Activated B cell treated with CpG ODN at 0.5 μM for 24 hours (primary cell): Measurements from ENCODE around the gene GCK. TPM values are rescaled to one million over a fixed set of nuclear protein-coding genes. Genes with fewer than 3 reads are reported as not detected.

ENCODE experiments used
- ATAC-seq: fragments of 200-7000 bp; cut with Tn5 transposase; one replicate; pipeline ENCODE4 v1.10.0; 2021; ENCODE audit warnings: low read depth, mild to moderate bottlenecking, moderate library complexity
- CTCF ChIA-PET: fragments of 350-600 bp; sonication (Branson Sonifier 250); formaldehyde crosslinking; loops from one replicate; lab custom pipeline; 2021; ENCODE audit warnings: antibody characterized with exemption; lab: Charles Lee
- POLR2A ChIA-PET: fragments of 350-600 bp; sonication (Branson Sonifier 250); formaldehyde crosslinking; loops from one replicate; lab custom pipeline; 2021; ENCODE audit warnings: antibody characterized with exemption; lab: Charles Lee
- DNase-seq: peaks from one replicate; pipeline ENCODE4 v3.0.0; 2022
- H3K27ac Mint-ChIP-seq: one replicate; pipeline ENCODE4 v1.8.0; 2020; ENCODE audit warnings: mixed read lengths
- H3K27me3 Mint-ChIP-seq: one replicate; pipeline ENCODE4 v1.8.0; 2021; ENCODE audit warnings: mixed read lengths
- H3K36me3 Mint-ChIP-seq: one replicate; pipeline ENCODE4 v1.8.0; 2021; ENCODE audit warnings: low read depth, mixed read lengths
- H3K4me1 Mint-ChIP-seq: one replicate; pipeline ENCODE4 v1.8.0; 2021; ENCODE audit warnings: mixed read lengths
- H3K4me3 Mint-ChIP-seq: one replicate; pipeline ENCODE4 v1.8.0; 2020; ENCODE audit warnings: mild to moderate bottlenecking, mixed read lengths
- H3K9me3 Mint-ChIP-seq: one replicate; pipeline ENCODE4 v1.8.0; 2020; ENCODE audit warnings: mixed read lengths
- intact Hi-C: fragments of 100-400 bp; cut with micrococcal nuclease; formaldehyde crosslinking; loops from one replicate; pipeline ENCODE4 v1.15.1; 2024
- total RNA-seq: library from RNA; stranded (reverse); gene quantifications from 2 replicates; pipeline ENCODE4 v1.2.3, GENCODE V29; 2022
- TF ChIP-seq, protein P1 (sequence below): fragments of 200-600 bp; IDR thresholded peaks from one replicate; pipeline ENCODE4 v1.8.0; 2022; ENCODE audit warnings: antibody characterized with exemption, mild to moderate bottlenecking

The GCK gene
- 0.13 and 0.44 TPM in 2 replicates for total RNA-seq

DNA sequence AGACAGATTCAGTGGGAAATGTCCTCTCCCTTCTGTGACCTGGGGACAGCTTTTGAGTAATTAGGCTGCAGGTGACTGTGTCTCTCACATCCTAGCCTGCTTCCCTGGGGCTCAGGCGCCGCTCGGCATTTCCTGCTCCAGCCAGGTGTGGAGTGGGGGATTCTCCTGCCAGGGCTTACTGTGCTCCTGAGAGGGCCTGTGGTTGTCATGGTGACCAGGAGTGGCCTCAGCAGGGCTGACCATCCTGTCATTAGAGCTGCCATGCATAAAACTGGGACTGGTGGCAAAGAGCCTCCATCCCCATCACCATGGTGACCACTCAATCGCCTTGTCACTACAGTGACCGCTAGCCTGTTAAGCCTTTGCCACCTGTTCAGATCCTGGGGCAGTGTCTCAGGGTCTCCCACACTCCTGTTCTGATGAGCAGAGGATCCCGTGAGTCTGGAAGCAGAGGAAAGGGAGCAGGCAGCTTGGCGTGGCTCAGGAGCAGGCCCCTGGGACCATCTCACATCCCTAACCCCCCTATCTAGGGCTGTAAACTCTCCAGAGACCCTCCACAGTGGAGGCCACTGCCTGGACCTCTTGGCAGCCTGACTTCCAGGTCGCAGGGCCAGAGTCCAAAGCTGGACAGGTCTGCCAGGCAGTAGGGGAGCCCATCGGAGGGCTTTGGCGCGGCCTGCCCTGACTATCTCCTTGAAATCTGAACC is at the start of gene GCK:
Gene GCK, minus strand, starts transcription at position 154 of the 707 bp plus-strand sequence. CDS start 486 bp downstream, outside the sequence.
- ChIA-PET CTCF (no interaction called here), POLR2A (no interaction called here)
- Mint-ChIP-seq H3K36me3 (no peaks in the 10 kb centered on the region), H3K27ac (no peak within 1 kb of the TSS), H3K4me3 (no peak within 1 kb of the TSS), H3K9me3 (no peaks in the 10 kb centered on the region), H3K4me1 (no peaks in the 10 kb centered on the region), H3K27me3 (peaks cover 5% of the 10 kb centered on the region)
- DNase-seq (no peak), ATAC-seq (no peak)
- TF ChIP-seq, protein P1, sequence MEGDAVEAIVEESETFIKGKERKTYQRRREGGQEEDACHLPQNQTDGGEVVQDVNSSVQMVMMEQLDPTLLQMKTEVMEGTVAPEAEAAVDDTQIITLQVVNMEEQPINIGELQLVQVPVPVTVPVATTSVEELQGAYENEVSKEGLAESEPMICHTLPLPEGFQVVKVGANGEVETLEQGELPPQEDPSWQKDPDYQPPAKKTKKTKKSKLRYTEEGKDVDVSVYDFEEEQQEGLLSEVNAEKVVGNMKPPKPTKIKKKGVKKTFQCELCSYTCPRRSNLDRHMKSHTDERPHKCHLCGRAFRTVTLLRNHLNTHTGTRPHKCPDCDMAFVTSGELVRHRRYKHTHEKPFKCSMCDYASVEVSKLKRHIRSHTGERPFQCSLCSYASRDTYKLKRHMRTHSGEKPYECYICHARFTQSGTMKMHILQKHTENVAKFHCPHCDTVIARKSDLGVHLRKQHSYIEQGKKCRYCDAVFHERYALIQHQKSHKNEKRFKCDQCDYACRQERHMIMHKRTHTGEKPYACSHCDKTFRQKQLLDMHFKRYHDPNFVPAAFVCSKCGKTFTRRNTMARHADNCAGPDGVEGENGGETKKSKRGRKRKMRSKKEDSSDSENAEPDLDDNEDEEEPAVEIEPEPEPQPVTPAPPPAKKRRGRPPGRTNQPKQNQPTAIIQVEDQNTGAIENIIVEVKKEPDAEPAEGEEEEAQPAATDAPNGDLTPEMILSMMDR = no peak
- intact Hi-C loops = no loop called here

DNA sequence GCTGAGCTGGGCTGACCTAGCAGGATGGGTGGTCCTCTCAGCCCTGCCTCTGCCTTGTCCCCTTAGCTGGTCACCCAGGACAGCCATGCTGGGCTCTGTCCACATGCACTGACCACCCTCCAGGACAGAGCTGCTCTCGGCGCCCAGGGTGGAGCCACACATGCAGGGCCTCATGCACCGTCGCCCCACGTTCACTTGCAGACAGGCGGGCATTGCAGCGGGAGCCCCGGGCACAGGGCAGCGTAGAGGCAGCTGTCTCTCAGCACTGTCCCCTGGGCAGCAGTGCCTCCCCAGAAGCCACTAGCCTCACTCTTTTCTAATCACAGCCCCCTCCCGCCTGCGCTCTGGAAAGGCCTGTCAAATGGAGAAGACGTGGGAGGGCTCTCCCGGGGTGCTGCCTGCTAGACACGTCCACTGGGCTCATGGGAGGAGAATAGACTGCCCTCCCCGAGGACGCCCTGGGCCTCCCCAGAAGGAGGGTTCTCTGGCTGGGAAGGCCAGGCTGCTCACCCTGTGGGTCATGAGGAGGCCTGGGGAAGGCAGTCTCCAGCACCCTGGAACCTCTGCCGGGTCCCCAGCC is 49.0 kb upstream of the GCK start:
- intact Hi-C loops = no loop called here
- Mint-ChIP-seq H3K27me3 (no peaks in the 10 kb centered on the region), H3K4me3 (no peak overlapping the region), H3K27ac (no peak overlapping the region), H3K4me1 (no peaks in the 10 kb centered on the region), H3K36me3 (no peaks in the 10 kb centered on the region), H3K9me3 (no peaks in the 10 kb centered on the region)
- POLR2A ChIA-PET = no interaction called here
- CTCF ChIA-PET = no interaction called here
- DNase-seq = no peak
- no peak for ATAC-seq
- TF ChIP-seq, protein P1 = no peak

DNA sequence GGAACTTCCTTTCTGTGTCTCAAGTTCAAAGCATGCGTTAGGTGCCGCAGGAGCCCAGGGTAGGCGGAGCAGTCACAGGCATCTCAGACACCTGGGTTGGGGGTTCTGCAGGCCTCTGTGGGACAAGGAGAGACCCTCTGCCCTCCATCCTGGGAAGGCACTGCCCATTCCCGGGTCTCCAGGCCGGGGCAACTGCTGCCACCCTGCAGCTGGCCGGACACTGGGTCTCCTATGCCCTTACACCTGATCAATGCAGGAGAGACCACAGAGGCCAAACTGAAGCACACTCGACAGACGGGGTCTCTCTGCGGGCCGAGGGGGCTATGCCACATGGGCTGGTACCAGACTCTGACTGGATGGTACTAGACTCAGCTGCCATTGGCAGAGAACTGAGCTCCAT is 48.5 kb upstream of the GCK start:
- no peaks in the 10 kb centered on the region for H3K4me1 Mint-ChIP-seq
- no peak overlapping the region for H3K27ac Mint-ChIP-seq
- intact Hi-C loops = no loop called here
- no peaks in the 10 kb centered on the region for H3K27me3 Mint-ChIP-seq
- H3K9me3 Mint-ChIP-seq = no peaks in the 10 kb centered on the region
- no peak overlapping the region for H3K4me3 Mint-ChIP-seq
- DNase-seq = no peak
- CTCF ChIA-PET = no interaction called here
- H3K36me3 Mint-ChIP-seq = no peaks in the 10 kb centered on the region
- no peak for ATAC-seq
- TF ChIP-seq, protein P1 = no peak
- POLR2A ChIA-PET = no interaction called here

DNA sequence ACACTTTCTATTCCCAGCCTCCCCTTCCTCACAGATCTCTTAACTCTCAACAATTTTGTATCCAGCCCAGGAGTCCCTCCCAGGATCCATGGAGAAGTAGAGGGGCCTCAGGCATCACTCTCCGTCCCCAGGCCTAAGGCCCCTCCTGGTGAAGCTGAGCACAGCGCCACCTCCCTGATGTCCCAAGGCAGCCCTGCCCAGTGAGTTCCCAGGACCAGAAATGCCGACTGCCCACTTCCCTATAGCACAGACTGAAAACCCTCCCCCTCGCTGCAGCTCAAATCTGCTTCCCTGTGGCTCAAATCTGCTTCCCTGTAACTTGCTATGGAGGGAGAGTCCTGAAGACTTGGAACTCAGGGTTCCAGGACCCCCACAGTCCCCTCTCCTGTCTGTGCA is 47.1 kb upstream of the GCK start:
- DNase-seq = no peak
- no peak overlapping the region for H3K27ac Mint-ChIP-seq
- H3K4me3 Mint-ChIP-seq = no peak overlapping the region
- no peaks in the 10 kb centered on the region for H3K9me3 Mint-ChIP-seq
- H3K27me3 Mint-ChIP-seq = no peaks in the 10 kb centered on the region
- TF ChIP-seq, protein P1 = no peak
- no peaks in the 10 kb centered on the region for H3K4me1 Mint-ChIP-seq
- no peaks in the 10 kb centered on the region for H3K36me3 Mint-ChIP-seq
- ChIA-PET POLR2A (no interaction called here), CTCF (no interaction called here)
- intact Hi-C loops = no loop called here
- ATAC-seq = no peak

DNA sequence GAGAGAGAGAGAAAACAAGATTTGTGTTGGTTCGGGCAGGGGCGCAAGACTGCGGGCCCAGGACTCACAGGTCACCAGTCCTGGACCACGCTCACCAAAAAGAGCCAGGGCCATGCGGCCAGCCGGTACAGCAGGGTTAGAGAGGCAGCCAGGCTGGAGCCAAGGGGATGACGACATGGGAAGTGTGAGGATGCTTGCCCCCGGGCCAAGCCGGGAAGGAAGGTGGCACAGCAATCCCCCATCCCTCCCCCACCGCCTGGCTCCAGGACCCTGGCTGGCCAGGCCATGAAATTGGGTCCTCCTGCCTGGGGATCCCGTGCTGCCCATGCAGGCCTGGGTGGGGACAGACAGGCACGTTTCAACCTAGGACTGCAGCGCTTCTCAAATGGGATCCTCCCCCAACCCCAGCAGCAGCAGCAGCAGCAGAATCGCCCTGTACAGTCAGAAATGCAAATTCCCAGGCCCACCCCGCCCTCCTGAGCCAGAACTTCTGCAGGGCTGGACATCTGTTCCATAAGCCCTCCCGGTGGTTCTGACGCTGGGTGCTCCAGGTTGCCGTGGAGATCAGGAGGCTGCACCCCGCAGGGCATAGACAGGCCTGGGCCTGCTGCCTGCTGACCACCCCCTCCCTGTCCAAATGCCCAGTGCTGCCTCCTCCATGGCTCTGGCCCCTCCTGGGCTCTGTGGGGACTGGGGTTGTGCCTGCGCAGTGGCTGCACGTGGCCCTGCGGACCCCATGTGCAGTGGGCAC is 46.5 kb upstream of the GCK start:
- no peak overlapping the region for H3K4me3 Mint-ChIP-seq
- DNase-seq = no peak
- no peak for ATAC-seq
- POLR2A ChIA-PET = no interaction called here
- CTCF ChIA-PET = no interaction called here
- TF ChIP-seq, protein P1 = no peak
- H3K9me3 Mint-ChIP-seq = no peaks in the 10 kb centered on the region
- no peak overlapping the region for H3K27ac Mint-ChIP-seq
- intact Hi-C loops = no loop called here
- no peaks in the 10 kb centered on the region for H3K4me1 Mint-ChIP-seq
- no peaks in the 10 kb centered on the region for H3K27me3 Mint-ChIP-seq
- H3K36me3 Mint-ChIP-seq = no peaks in the 10 kb centered on the region
